ENCODE results near the gene LTF.

DNA sequence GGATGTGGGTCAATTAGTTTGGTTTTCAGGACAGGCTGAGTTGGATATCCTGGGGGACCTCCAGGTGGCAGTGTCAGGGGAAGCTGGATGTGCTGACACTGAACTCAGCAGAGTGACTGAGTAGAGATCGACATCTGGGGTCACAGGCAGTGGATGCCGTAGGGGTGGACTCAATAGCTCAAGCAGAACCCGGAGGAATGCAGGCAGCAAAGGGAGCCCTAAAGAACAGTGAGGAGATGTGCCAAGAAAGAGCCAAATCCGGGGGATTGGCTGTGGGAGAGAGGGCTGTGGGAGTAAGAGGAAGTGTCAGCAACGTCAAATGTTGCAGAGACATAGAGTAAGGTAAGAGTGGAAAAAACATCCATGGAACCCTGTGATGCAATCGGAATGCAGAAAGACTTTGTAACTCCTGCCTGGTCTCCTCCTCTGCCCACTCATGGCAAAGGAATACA, 69.5 kb downstream of the LTF start:
- TF ChIP-seq, protein P1, sequence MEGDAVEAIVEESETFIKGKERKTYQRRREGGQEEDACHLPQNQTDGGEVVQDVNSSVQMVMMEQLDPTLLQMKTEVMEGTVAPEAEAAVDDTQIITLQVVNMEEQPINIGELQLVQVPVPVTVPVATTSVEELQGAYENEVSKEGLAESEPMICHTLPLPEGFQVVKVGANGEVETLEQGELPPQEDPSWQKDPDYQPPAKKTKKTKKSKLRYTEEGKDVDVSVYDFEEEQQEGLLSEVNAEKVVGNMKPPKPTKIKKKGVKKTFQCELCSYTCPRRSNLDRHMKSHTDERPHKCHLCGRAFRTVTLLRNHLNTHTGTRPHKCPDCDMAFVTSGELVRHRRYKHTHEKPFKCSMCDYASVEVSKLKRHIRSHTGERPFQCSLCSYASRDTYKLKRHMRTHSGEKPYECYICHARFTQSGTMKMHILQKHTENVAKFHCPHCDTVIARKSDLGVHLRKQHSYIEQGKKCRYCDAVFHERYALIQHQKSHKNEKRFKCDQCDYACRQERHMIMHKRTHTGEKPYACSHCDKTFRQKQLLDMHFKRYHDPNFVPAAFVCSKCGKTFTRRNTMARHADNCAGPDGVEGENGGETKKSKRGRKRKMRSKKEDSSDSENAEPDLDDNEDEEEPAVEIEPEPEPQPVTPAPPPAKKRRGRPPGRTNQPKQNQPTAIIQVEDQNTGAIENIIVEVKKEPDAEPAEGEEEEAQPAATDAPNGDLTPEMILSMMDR (IDR thresholded peaks at IDR 0.05; ENCODE audit: insufficient read depth, low read depth, low read length): no peak
- no peak for TF ChIP-seq EZH2 (IDR thresholded peaks at IDR 0.05; ENCODE audit: insufficient read depth, low read length)

All from astrocyte (in vitro differentiated cells and primary cell).